Esophagus squamous epithelium (tissue), 4 donors: ENCODE measurements around the gene NDUFB7.

Experiments
- POLR2A ChIP-seq, 4 donors: fragments of 450-650 bp; IDR thresholded peaks; one replicate each; pipeline ENCODE4 v1.6.1; 2017; ENCODE audit warnings: antibody characterized with exemption in 4 of 4, mild to moderate bottlenecking in 4 of 4, moderate library complexity in 3 of 4
- TF ChIP-seq, protein P1 (sequence below), 6 experiments: fragments of 450-650 bp in 4 of 6; fragments of 200-600 bp in 2 of 6; sonication (generic) in 2 of 6; IDR thresholded peaks; one replicate each; pipeline ENCODE4 v1.5.1; 2016 to 2019; ENCODE audit warnings: antibody characterized with exemption in 6 of 6, mild to moderate bottlenecking in 4 of 6, moderate library complexity in 4 of 6

DNA sequence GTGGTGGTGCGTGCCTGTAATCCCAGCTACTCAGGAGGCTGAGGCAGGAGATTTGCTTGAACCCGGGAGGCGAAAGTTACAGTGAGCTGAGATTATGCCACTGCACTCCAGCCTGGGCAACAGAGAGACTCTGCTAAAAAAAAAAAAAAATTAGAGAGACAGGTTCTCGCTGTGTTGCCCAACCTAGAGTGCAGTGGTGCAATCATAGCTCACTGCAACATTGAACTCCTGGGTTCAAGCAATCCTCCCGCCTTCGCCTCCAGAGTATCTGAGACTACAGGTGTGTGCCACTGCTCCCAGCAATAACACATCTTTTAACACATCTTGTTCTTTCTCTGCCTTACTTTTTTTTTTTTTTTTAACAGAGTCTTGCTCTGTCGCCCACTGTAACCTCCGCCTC, 43.8 kb upstream of the NDUFB7 start:
- TF ChIP-seq, protein P1, sequence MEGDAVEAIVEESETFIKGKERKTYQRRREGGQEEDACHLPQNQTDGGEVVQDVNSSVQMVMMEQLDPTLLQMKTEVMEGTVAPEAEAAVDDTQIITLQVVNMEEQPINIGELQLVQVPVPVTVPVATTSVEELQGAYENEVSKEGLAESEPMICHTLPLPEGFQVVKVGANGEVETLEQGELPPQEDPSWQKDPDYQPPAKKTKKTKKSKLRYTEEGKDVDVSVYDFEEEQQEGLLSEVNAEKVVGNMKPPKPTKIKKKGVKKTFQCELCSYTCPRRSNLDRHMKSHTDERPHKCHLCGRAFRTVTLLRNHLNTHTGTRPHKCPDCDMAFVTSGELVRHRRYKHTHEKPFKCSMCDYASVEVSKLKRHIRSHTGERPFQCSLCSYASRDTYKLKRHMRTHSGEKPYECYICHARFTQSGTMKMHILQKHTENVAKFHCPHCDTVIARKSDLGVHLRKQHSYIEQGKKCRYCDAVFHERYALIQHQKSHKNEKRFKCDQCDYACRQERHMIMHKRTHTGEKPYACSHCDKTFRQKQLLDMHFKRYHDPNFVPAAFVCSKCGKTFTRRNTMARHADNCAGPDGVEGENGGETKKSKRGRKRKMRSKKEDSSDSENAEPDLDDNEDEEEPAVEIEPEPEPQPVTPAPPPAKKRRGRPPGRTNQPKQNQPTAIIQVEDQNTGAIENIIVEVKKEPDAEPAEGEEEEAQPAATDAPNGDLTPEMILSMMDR (IDR thresholded peaks at IDR 0.05) = no peak
- no peak for TF ChIP-seq POLR2A (IDR thresholded peaks at IDR 0.05)
